GM19468 (cell line): ENCODE measurements around the gene FAM13A.
A peak's percentile ranks its signal among the peaks of the same experiment; 100 is the strongest.

Source experiments
- ATAC-seq: cut with Tn5 transposase; IDR thresholded peaks from one replicate; pipeline ENCODE4 v1.9.1; 2021; ENCODE audit warnings: mild to moderate bottlenecking, moderate library complexity, moderate number of reproducible peaks; ENCODE audit not compliant: unreplicated experiment; ENCODE audit errors: extremely low read depth

The FAM13A gene

DNA sequence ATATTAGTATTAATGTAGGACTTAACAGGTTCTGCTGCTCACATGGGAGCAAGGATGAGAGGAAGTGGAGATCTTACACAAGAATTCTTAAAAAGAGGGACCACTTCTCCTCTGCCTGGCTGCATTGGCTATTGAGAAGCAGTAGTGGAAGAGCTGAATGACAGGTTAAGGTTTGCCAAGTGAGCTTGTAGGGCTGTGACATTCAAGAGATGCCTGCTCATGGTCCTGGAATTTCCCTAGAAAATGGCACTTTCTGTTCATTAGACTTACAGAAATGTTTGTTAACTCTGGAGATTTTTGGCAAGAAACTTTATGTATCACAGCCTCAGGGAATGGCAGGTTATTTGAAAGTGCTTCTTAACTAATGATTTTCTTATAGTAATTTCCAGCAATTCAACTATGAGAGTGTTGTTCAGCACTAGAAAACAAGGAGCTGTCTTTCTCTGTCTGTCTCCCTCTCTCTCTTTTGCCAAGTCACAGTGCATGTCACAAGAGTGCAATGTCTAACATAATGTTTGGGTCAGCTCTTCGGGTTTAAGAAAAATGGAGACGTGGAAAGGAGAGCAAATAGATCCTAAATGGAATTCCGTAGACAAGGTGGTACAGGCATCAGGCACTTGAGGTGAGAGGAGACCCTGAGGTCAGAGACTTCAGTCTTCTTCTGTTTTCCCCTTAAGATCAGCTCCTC is 351.0 kb downstream of the FAM13A start:
- no peak for ATAC-seq

GRCh38 chr4:88705223-88705622 is 351.8 kb downstream of the FAM13A start:
- ATAC-seq, result no peak

DNA sequence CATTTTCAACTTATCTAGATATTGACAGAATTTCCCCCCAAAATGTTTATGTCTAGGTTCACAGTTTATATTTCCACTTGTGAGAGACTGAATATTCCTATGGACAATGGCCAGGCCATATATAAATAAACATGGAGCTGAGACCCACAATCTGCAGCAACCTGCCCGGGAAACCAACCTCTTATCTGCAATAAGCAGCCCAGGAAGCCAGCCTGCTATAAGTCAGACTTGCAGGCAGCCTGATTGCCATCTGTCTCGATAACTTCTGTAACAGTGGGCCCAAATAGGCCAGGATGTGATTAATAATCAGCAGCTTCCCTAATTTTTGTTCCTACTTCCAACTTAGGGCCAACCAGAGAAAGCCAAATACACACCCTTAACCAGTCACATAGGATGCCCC is 354.2 kb downstream of the FAM13A start:
- ATAC-seq, result no peak

DNA sequence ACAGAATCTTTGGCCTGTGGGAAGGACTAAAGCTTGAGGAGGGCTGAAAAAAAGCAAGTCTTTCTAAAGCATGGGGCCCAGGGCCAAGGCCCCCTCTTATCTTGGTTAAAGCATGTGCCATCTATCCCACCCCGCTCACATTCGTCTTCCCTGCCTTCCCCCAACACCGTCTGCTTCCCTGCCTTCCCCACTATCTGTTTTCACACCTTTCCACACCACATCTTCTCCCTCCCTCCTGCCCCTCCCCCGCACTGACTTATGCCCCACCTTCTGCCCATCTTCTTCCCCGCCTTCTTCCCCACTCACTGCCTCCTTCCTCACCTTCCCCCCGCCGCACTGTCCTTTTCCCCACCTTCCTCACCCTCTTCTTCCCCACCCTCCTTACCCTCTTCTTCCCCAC is 358.5 kb downstream of the FAM13A start:
- no peak for ATAC-seq

DNA sequence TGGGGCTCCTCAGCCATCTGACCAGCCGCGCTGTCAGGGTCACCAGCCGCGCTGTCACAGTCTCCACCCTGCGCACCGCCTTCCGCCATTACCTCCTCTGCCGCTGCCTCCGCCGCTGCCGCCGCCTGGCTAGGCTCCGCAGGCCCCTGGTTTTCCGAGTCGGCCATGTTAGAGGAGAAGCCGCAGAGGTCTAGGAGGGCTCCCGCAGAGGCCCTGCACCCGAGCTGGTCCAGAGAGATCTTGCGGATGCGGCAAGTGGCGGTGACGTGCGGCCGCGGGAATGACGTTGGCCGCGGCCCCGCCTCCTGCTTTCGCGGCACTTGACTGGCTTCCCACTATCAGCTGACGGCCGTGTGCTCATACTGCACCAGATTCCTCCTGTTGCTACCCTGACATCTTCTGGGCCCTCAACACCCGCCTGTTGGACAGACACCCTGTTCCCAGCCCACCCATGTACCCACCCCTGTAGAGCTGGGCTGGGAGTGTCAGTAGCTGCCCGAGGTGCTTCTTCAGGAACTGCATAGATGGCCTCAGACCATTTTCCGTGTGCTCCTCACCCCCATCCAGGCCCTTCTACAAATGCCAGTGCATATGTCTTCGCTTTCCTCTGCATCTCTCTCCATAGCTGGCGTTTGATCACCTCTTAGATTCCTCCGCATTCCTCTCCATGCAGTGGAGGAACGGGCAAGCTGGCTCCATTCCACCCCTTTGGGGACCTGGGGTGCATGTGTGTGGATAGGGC is 359.2 kb downstream of the FAM13A start, which contains the start of gene NAP1L5:
Gene NAP1L5 (minus strand): TSS at position 242 of the 742 bp plus-strand sequence. CDS start 75 bp downstream, at position 167.
- ATAC-seq, result peak; percentile 51

DNA sequence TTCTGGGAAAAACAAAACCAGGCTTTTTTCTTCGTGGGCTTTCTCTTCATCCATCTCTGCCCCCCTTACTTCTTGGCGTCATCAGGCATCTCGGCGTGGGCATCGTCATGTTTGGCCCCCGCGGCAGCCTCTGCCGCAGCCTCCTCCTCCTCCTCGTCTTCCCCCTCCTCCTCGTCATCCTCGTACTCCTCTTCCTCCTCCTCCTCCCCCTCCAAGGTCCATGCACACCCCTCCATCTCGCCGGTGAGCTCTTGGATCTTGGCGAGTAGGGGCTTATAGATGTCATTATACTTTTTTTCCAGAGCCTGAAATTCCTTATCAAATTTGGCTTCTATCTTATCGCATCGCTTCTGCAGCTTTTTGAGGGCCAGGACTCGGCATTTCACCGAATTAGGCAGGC is 359.8 kb downstream of the FAM13A start:
- no peak for ATAC-seq

GRCh38 chr4:88696630-88697029 is 360.4 kb downstream of the FAM13A start:
- no peak for ATAC-seq

- no peak for ATAC-seq
These were observed 363.2 kb downstream of the FAM13A start for GRCh38 chr4:88693792-88694191.

DNA sequence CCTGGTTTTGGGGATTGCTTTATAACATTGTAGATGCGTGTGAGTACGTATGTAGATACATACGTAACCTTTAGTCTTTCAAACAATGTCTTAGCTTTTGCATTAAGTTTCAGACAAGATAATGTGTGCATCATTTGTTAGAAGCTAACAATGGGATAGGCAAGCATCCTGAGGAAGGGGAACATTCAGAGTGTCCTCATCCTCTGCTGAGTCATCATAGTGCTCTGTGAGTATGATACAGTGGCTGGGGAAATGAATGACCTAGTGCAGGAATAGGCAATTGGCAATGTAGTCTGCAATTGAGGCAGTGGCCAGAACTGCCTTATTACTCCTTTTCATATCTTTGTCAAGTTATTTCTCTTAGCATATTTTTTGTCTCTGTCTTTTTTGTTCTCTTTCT is 366.6 kb downstream of the FAM13A start:
- ATAC-seq, result no peak

- ATAC-seq, result no peak
These were observed 375.8 kb downstream of the FAM13A start for GRCh38 chr4:88681209-88681608.
